ENCODE measurements around the gene STXBP4. TPM values are rescaled to one million over a fixed set of nuclear protein-coding genes. Genes with fewer than 3 reads are reported as not detected.

The STXBP4 gene
- total RNA-seq, 1 experiment from 2014 or later: 13.6 TPM

DNA sequence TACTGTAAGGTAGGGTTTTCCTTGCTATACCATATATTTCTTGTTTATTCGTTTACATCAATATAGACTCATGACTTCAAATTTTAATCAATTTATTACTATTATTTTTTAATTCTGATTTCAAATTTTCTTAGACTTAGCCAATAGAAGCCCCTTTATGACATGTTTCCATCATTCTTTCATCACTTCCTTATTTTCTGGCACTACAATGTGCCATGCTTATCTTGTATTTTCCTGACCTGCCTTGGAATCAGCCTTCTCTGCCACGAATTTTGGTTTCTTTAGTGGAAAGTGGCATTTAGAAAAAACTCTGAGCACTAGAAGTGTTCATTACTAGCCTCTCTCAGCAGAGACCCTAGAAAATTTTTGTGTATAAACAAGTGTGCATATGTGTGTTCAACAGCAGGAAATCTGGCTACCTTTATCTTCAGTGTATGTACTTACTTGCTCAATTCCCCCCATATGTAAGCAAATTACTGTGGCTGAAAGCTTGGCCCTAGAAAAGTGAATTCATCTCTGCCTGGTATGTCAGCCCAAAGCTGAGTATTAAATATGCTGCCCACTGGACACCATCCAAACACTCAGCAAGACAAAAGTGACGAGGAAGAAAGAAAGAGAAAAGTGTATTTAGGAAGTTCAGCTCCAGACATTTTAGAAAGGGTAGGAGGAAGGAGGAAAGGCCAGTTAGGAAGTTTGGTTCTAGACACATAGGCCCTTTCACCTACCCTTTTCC lies 4.0 kb downstream of the STXBP4 start:
- ChIA-PET RAD21 (ENCODE audit: low non-redundant PET in 1 of 2, low total read pairs in 2 of 2, uncharacterized antibody in 2 of 2, unreplicated experiment in 2 of 2) (no interaction called here), CTCF (interaction anchor here (1.2 kb wide), 1 partner anchor 21 kb away, joined by 3 read pairs; no protein-coding TSS in a partner anchor), POLR2A (no interaction called here)
- Histone ChIP-seq H3K79me2 (ENCODE audit: insufficient read depth, low read length) (peaks cover 48% of the 10 kb centered on the region), H3K27me3 (ENCODE audit: insufficient read depth, low read length) (no peaks in the 10 kb centered on the region), H3K27ac (ENCODE audit: low read depth, low read length) (no peak overlapping the region), H3K4me2 (ENCODE audit: low read length) (no peak overlapping the region), H3K36me3 (ENCODE audit: control insufficient read depth in 1 of 2, insufficient read depth in 2 of 2, low read length in 2 of 2) (no peaks in the 10 kb centered on the region), H2AFZ (ENCODE audit: low read depth, low read length, poor library complexity, severe bottlenecking) (no peak overlapping the region), H3K9me3 (ENCODE audit: control insufficient read depth in 1 of 2, insufficient read depth in 1 of 2, low read depth in 1 of 2, low read length in 2 of 2) (no peaks in the 10 kb centered on the region), H3K4me3 (replicated peaks in 1 of 2; ENCODE audit: low read depth in 1 of 2, low read length in 2 of 2) (no peak overlapping the region), H4K20me1 (ENCODE audit: insufficient read depth) (no peaks in the 10 kb centered on the region), H3K4me1 (ENCODE audit: control insufficient read depth in 1 of 2, insufficient read depth in 2 of 2, low read length in 2 of 2) (peaks cover 3 to 12% of the 10 kb centered on the region in 2 experiments; a peak in 3 of 4 replicates), H3K9me2 (ENCODE audit: insufficient read depth) (no peaks in the 10 kb centered on the region), H3K9ac (ENCODE audit: low read length) (no peak overlapping the region)
- DNase-seq (ENCODE audit: low read depth, low spot score): no peak
- ATAC-seq: no peak
- TF ChIP-seq SRF (IDR thresholded peaks at IDR 0.05; ENCODE audit: low read depth): no peak
- no peak for TF ChIP-seq ZFX (IDR thresholded peaks at IDR 0.05)
- TF ChIP-seq POLR2A (IDR thresholded peaks at IDR 0.05; ENCODE audit: borderline replicate concordance, extremely low read depth, insufficient read depth, insufficient read length): no peak
- no peak for TF ChIP-seq RAD21 (IDR thresholded peaks at IDR 0.05; ENCODE audit: low read depth)
- TF ChIP-seq EZH2 (IDR thresholded peaks at IDR 0.05): no peak
- no peak for TF ChIP-seq TCF7L2 (IDR thresholded peaks at IDR 0.05; ENCODE audit: borderline replicate concordance, extremely low read depth, insufficient read depth, insufficient read length)
- intact Hi-C loops (cut with micrococcal nuclease): no loop called here
- no TSS peak for BruUV-seq (replicated peaks)

GRCh38 chr17:54974759-54975158 lies 6.2 kb downstream of the STXBP4 start:
- no peak for DNase-seq (ENCODE audit: low read depth, low spot score)
- Histone ChIP-seq H3K9me3 (ENCODE audit: control insufficient read depth in 1 of 2, insufficient read depth in 1 of 2, low read depth in 1 of 2, low read length in 2 of 2) (no peaks in the 10 kb centered on the region), H3K27me3 (ENCODE audit: insufficient read depth, low read length) (no peaks in the 10 kb centered on the region), H3K4me3 (replicated peaks in 1 of 2; ENCODE audit: low read depth in 1 of 2, low read length in 2 of 2) (no peak overlapping the region), H4K20me1 (ENCODE audit: insufficient read depth) (no peaks in the 10 kb centered on the region), H3K9ac (ENCODE audit: low read length) (no peak overlapping the region), H3K4me2 (ENCODE audit: low read length) (no peak overlapping the region), H3K4me1 (ENCODE audit: control insufficient read depth in 1 of 2, insufficient read depth in 2 of 2, low read length in 2 of 2) (peaks cover 3 to 5% of the 10 kb centered on the region in 2 experiments; a peak in 3 of 4 replicates), H3K9me2 (ENCODE audit: insufficient read depth) (no peaks in the 10 kb centered on the region), H3K36me3 (ENCODE audit: control insufficient read depth in 1 of 2, insufficient read depth in 2 of 2, low read length in 2 of 2) (no peaks in the 10 kb centered on the region), H2AFZ (ENCODE audit: low read depth, low read length, poor library complexity, severe bottlenecking) (no peak overlapping the region), H3K79me2 (ENCODE audit: insufficient read depth, low read length) (peaks cover 42% of the 10 kb centered on the region), H3K27ac (ENCODE audit: low read depth, low read length) (no peak overlapping the region)
- ATAC-seq: no peak
- intact Hi-C loops (cut with micrococcal nuclease): no loop called here
- ChIA-PET RAD21 (ENCODE audit: low non-redundant PET in 1 of 2, low total read pairs in 2 of 2, uncharacterized antibody in 2 of 2, unreplicated experiment in 2 of 2) (no interaction called here), CTCF (interaction anchor here (1.2 to 1.9 kb wide), 2 partner anchors 18 to 31 kb away, joined by 5 to 6 read pairs; no protein-coding TSS in a partner anchor), POLR2A (no interaction called here)
- BruUV-seq (replicated peaks): no TSS peak
- TF ChIP-seq CTCF (IDR thresholded peaks at IDR 0.05 in 2 of 3, conservative IDR thresholded peaks at IDR 0.05 in 1 of 3; ENCODE audit: borderline replicate concordance in 1 of 3, insufficient read depth in 1 of 3, low read depth in 2 of 3, low read length in 2 of 3) (no peak), YY1 (IDR thresholded peaks at IDR 0.05; ENCODE audit: extremely low read depth, insufficient replicate concordance, low read depth, low read length) (no peak), EGR1 (IDR thresholded peaks at IDR 0.05; ENCODE audit: low read depth) (no peak), SP1 (IDR thresholded peaks at IDR 0.05; ENCODE audit: low read depth) (no peak), TCF7L2 (IDR thresholded peaks at IDR 0.05; ENCODE audit: borderline replicate concordance, extremely low read depth, insufficient read depth, insufficient read length) (no peak), CEBPB (IDR thresholded peaks at IDR 0.05; ENCODE audit: low read depth) (no peak)
